Lower leg skin (tissue), 3 donors: ENCODE data around the gene INTS4.

ENCODE experiments used
- CTCF ChIP-seq, 3 donors: fragments of 450-650 bp; IDR thresholded peaks; one replicate each; pipeline ENCODE4 v1.5.1; 2016; ENCODE audit warnings: antibody characterized with exemption in 3 of 3, mild to moderate bottlenecking in 3 of 3, moderate library complexity in 2 of 3
- POLR2A ChIP-seq, 2 donors: fragments of 450-650 bp; IDR thresholded peaks; one replicate each; pipeline ENCODE4 v1.6.1; 2016 to 2017; ENCODE audit warnings: antibody characterized with exemption in 2 of 2, mild to moderate bottlenecking in 1 of 2, moderate library complexity in 1 of 2

- TF ChIP-seq CTCF (IDR thresholded peaks at IDR 0.05) (no peak), POLR2A (IDR thresholded peaks at IDR 0.05) (no peak)
Measured at GRCh38 chr11:78010755-78011154, 16.3 kb upstream of the INTS4 start.
